IMR-90 (cell line): ENCODE results near the gene SLC35E2B. TPM values are rescaled to one million over a fixed set of nuclear protein-coding genes. Genes with fewer than 3 reads are reported as not detected.

ENCODE experiments used
- ATAC-seq: fragments of 200-7000 bp; cut with Tn5 transposase; 2 replicates; pipeline ENCODE4 v1.9.1; 2020; ENCODE audit warnings: low read depth, mild to moderate bottlenecking, moderate library complexity
- BruUV-seq: library from RNA; stranded (reverse); fragments of 400-500 nt; replicated peaks from 2 replicates; lab custom pipeline; 2021; lab: Mats Ljungman, UMichigan
- CTCF ChIA-PET: fragments of 300-600 bp; formaldehyde crosslinking; extraction: SDS; loops from one replicate; lab custom pipeline; 2021; ENCODE audit warnings: antibody characterized with exemption; lab: Yijun Ruan, JAX
- POLR2A ChIA-PET: fragments of 300-600 bp; sonication (Branson Sonifier 250); formaldehyde crosslinking; loops from one replicate; lab custom pipeline; 2022; ENCODE audit warnings: antibody characterized with exemption; ENCODE audit not compliant: unreplicated experiment; lab: Charles Lee
- DNase-seq: peaks from one replicate; pipeline ENCODE4 v3.0.0; 2013
- H2AFZ ChIP-seq: replicated peaks from 2 replicates; pipeline ENCODE3; 2013; ENCODE audit warnings: low read length, mild to moderate bottlenecking; ENCODE audit not compliant: poor library complexity
- H2AK5ac ChIP-seq: 2 replicates; pipeline ENCODE4 v1.6.1; 2013; ENCODE audit warnings: low read depth, low read length, inconsistent platforms
- H2AK9ac ChIP-seq: replicated peaks from 2 replicates; pipeline ENCODE3; 2013; ENCODE audit warnings: mild to moderate bottlenecking, low read depth, low read length, moderate library complexity; ENCODE audit not compliant: poor library complexity
- H2BK120ac ChIP-seq: 2 replicates; pipeline ENCODE4 v1.6.1; 2013; ENCODE audit warnings: low read depth, low read length, inconsistent platforms
- H2BK15ac ChIP-seq: 3 replicates; pipeline ENCODE4 v1.6.1; 2013; ENCODE audit warnings: low read depth, low read length, inconsistent platforms
- H2BK20ac ChIP-seq: 2 replicates; pipeline ENCODE4 v1.6.1; 2013; ENCODE audit warnings: low read depth, mild to moderate bottlenecking, inconsistent platforms, low read length, moderate library complexity
- H2BK5ac ChIP-seq: 2 replicates; pipeline ENCODE4 v1.6.1; 2013; ENCODE audit warnings: mild to moderate bottlenecking, low read depth, low read length, inconsistent platforms; ENCODE audit not compliant: poor library complexity, severe bottlenecking
- H3K14ac ChIP-seq: replicated peaks from 2 replicates; pipeline ENCODE4 v1.6.1; 2013; ENCODE audit warnings: low read depth, low read length, inconsistent platforms
- H3K18ac ChIP-seq: 2 replicates; pipeline ENCODE4 v1.6.1; 2013; ENCODE audit warnings: low read depth, low read length, control low read depth
- H3K23ac ChIP-seq: 2 replicates; pipeline ENCODE4 v1.6.1; 2013; ENCODE audit warnings: low read depth, low read length, inconsistent platforms
- H3K27ac ChIP-seq: 2 replicates; pipeline ENCODE4 v1.5.1; 2013; ENCODE audit warnings: mild to moderate bottlenecking, control low read depth, low read length; ENCODE audit not compliant: insufficient read depth
- H3K27me3 ChIP-seq: 2 replicates; pipeline ENCODE4 v1.6.1; 2013; ENCODE audit warnings: low read length; ENCODE audit not compliant: control insufficient read depth, insufficient read depth
- H3K36me3 ChIP-seq: 2 replicates; pipeline ENCODE4 v1.6.1; 2013; ENCODE audit warnings: low read length, mixed read lengths; ENCODE audit not compliant: control insufficient read depth, insufficient read depth
- H3K4ac ChIP-seq: 2 replicates; pipeline ENCODE4 v1.6.1; 2013; ENCODE audit warnings: low read depth, low read length, inconsistent platforms
- H3K4me1 ChIP-seq: 2 replicates; pipeline ENCODE4 v1.6.1; 2013; ENCODE audit warnings: low read length, mixed read lengths; ENCODE audit not compliant: control insufficient read depth, insufficient read depth
- H3K4me2 ChIP-seq: 2 replicates; pipeline ENCODE4 v1.6.1; 2013; ENCODE audit warnings: low read depth, mild to moderate bottlenecking, control low read depth, low read length, moderate library complexity
- H3K4me3 ChIP-seq: 2 replicates; pipeline ENCODE4 v1.5.1; 2013; ENCODE audit warnings: low read depth, mild to moderate bottlenecking, control low read depth, low read length, moderate library complexity; ENCODE audit not compliant: insufficient read depth
- H3K56ac ChIP-seq: 2 replicates; pipeline ENCODE4 v1.6.1; 2013; ENCODE audit warnings: low read length, inconsistent platforms; ENCODE audit not compliant: insufficient read depth; ENCODE audit errors: extremely low read depth
- H3K79me1 ChIP-seq, 2 experiments: 2 replicates each; pipeline ENCODE4 v1.6.1; 2013; ENCODE audit warnings: low read length in 2 of 2, inconsistent platforms in 1 of 2, low read depth in 1 of 2
- H3K9ac ChIP-seq: 2 replicates; pipeline ENCODE4 v1.6.1; 2013; ENCODE audit warnings: low read depth, low read length, control low read depth
- H3K9me1 ChIP-seq: 2 replicates; pipeline ENCODE4 v1.6.1; 2013; ENCODE audit warnings: low read length, inconsistent platforms; ENCODE audit not compliant: insufficient read depth
- H3K9me3 ChIP-seq: 2 replicates; pipeline ENCODE4 v1.6.1; 2013; ENCODE audit warnings: low read length; ENCODE audit not compliant: control insufficient read depth, insufficient read depth
- H4K20me1 ChIP-seq: 2 replicates; pipeline ENCODE4 v1.6.1; 2013; ENCODE audit warnings: low read length, inconsistent platforms; ENCODE audit not compliant: insufficient read depth
- H4K5ac ChIP-seq: 2 replicates; pipeline ENCODE4 v1.6.1; 2013; ENCODE audit warnings: mild to moderate bottlenecking, low read depth, low read length, control low read depth
- H4K8ac ChIP-seq, 2 experiments: 2 replicates each; pipeline ENCODE4 v1.6.1; 2013; ENCODE audit warnings: low read depth in 2 of 2, low read length in 2 of 2, control low read depth in 1 of 2, inconsistent platforms in 1 of 2
- H4K91ac ChIP-seq: 2 replicates; pipeline ENCODE4 v1.6.1; 2013; ENCODE audit warnings: low read depth, low read length, inconsistent platforms; ENCODE audit not compliant: insufficient read depth
- BHLHE40 ChIP-seq: fragments of 150-350 bp; IDR thresholded peaks from 2 replicates; pipeline ENCODE4 v1.6.1; 2016; ENCODE audit warnings: mild to moderate bottlenecking, low read depth, low read length
- CEBPB ChIP-seq: IDR thresholded peaks from 2 replicates; pipeline ENCODE4 v1.6.1; 2012; ENCODE audit warnings: low read depth, low read length, improper control_type of control experiment
- CHD1 ChIP-seq: IDR thresholded peaks from 2 replicates; pipeline ENCODE4 v1.6.1; 2012; ENCODE audit warnings: low read depth, low read length, improper control_type of control experiment
- ELK1 ChIP-seq: fragments of 150-350 bp; IDR thresholded peaks from 2 replicates; pipeline ENCODE4 v1.6.1; 2016; ENCODE audit warnings: low read depth, mild to moderate bottlenecking, low read length, moderate library complexity, borderline replicate concordance
- FOS ChIP-seq: fragments of 150-350 bp; IDR thresholded peaks from 2 replicates; pipeline ENCODE4 v1.6.1; 2016; ENCODE audit warnings: low read depth, low read length
- MAFK ChIP-seq: IDR thresholded peaks from 2 replicates; pipeline ENCODE4 v1.6.1; 2012; ENCODE audit warnings: low read depth, low read length, improper control_type of control experiment
- MAZ ChIP-seq: IDR thresholded peaks from 2 replicates; pipeline ENCODE4 v1.6.1; 2012; ENCODE audit warnings: low read depth, mild to moderate bottlenecking, low read length, improper control_type of control experiment, moderate library complexity, borderline replicate concordance
- MXI1 ChIP-seq: IDR thresholded peaks from 2 replicates; pipeline ENCODE4 v1.6.1; 2012; ENCODE audit warnings: low read depth, mild to moderate bottlenecking, low read length, moderate library complexity, borderline replicate concordance
- NFE2L2 ChIP-seq: fragments of 150-350 bp; IDR thresholded peaks from 2 replicates; pipeline ENCODE4 v1.6.1; 2016; ENCODE audit warnings: low read depth, mild to moderate bottlenecking, low read length
- POLR2A ChIP-seq: IDR thresholded peaks from 2 replicates; pipeline ENCODE4 v1.6.1; 2012; ENCODE audit warnings: mild to moderate bottlenecking, low read depth, low read length
- RAD21 ChIP-seq: IDR thresholded peaks from 2 replicates; pipeline ENCODE4 v1.6.1; 2012; ENCODE audit warnings: low read length, improper control_type of control experiment
- RCOR1 ChIP-seq: IDR thresholded peaks from 2 replicates; pipeline ENCODE4 v1.6.1; 2012; ENCODE audit warnings: mild to moderate bottlenecking, low read length, improper control_type of control experiment; ENCODE audit not compliant: insufficient replicate concordance
- RFX5 ChIP-seq: IDR thresholded peaks from 2 replicates; pipeline ENCODE4 v1.8.0; 2012; ENCODE audit warnings: low read depth, mild to moderate bottlenecking, low read length, moderate library complexity
- SMC3 ChIP-seq: fragments of 150-350 bp; IDR thresholded peaks from 2 replicates; pipeline ENCODE4 v1.6.1; 2016; ENCODE audit warnings: low read depth, mild to moderate bottlenecking, antibody characterized with exemption, low read length, moderate library complexity
- USF2 ChIP-seq: fragments of 150-350 bp; IDR thresholded peaks from 2 replicates; pipeline ENCODE4 v1.6.1; 2017; ENCODE audit warnings: mild to moderate bottlenecking, antibody characterized with exemption, low read length, low read depth
- WGBS, 2 experiments: methylation state at CpG; one replicate each; pipeline versions ENCODE4 v1.1.5 to v1.1.7; 2013; ENCODE audit warnings: missing lambda C conversion rate in 2 of 2; ENCODE audit not compliant: insufficient read length in 1 of 2; ENCODE audit errors: extremely low coverage in 2 of 2; 5-methylcytosine and 5-hydroxymethylcytosine counted together
- dilution Hi-C: fragments of 300-500 bp; cut with HindIII; formaldehyde crosslinking; loops from one replicate; pipeline ENCODE4 v1.14.3; 2018; ENCODE audit warnings: low sequenced_read_pairs; ENCODE audit not compliant: unreplicated experiment
- in situ Hi-C: fragments of 300-500 bp; cut with MboI; formaldehyde crosslinking; loops from 3 replicates; pipeline ENCODE4 v1.14.3; 2019; ENCODE audit warnings: low sequenced_read_pairs, inconsistent platforms, mixed read lengths
- intact Hi-C: fragments of 100-400 bp; cut with micrococcal nuclease; formaldehyde crosslinking; loops from 2 replicates; pipeline ENCODE4 v1.10.0; 2022
- polyA plus RNA-seq, 3 experiments: library from polyadenylated mRNA; depleted of rRNA; stranded (reverse); fragments of >200 nt; gene quantifications; 2 replicates each; pipeline ENCODE4 v1.2.3, GENCODE V29; 2012; ENCODE audit warnings: low replicate concordance in 1 of 3
- total RNA-seq: library from RNA; depleted of rRNA; stranded (reverse); fragments of >200 nt; gene quantifications from 2 replicates; pipeline ENCODE4 v1.2.3, GENCODE V29; 2012
- TF ChIP-seq, protein P1 (sequence below): conservative IDR thresholded peaks from 2 replicates; pipeline ENCODE4 v1.5.1; 2012; ENCODE audit warnings: mild to moderate bottlenecking, low read depth, low read length, improper control_type of control experiment

The SLC35E2B gene
- total and polyA plus RNA-seq, 2 of the 4 experiments (the other 2 are of a cell fraction), result 14.9 to 30.2 TPM

DNA sequence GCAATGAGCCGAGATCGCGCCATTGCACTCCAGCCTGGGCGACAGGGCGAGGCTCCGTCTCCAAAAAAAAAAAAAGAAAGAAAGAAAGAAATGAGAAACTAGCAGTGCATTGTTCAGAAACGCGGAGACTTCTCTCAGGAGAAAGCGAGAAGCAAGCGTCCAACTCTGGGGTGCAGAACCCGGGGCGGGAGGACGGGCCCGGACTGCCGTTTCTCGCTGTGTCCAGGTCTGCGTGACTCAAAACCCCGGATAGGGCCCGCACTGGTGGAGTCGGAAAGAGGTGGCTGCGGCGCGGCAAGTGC, 77.7 kb downstream of the SLC35E2B start:
- Histone ChIP-seq H3K9me3 (no peaks in the 10 kb centered on the region), H3K14ac (0 out of 2 replicates have a peak overlapping the region, but pooled peaks have one; percentile 8), H2BK120ac (no peak overlapping the region), H2AK9ac (peak overlapping the region; percentile 88), H3K9me1 (peaks cover 11% of the 10 kb centered on the region; the same call in 1 of the 2 replicates), H3K4me2 (peak overlapping the region; percentile 79), H3K4ac (no peak overlapping the region), H3K79me1 (peaks cover 19 to 48% of the 10 kb centered on the region in 2 experiments; a peak in 3 of 4 replicates), H4K20me1 (peaks cover 36% of the 10 kb centered on the region), H2AFZ (peak overlapping the region; percentile 90), H2BK15ac (no peak overlapping the region), H3K56ac (no peak overlapping the region), H3K27ac (peak overlapping the region; percentile 33; the same call in 1 of the 2 replicates), H3K23ac (no peak overlapping the region), H3K18ac (no peak overlapping the region), H3K9ac (peak overlapping the region; percentile 54), H3K4me3 (peak overlapping the region; percentile 71), H4K8ac (no peak overlapping the region; a peak in 1 of 4 replicates), H2BK20ac (no peak overlapping the region), H3K27me3 (no peaks in the 10 kb centered on the region), H4K91ac (no peak overlapping the region), H3K36me3 (peaks cover 10% of the 10 kb centered on the region; the same call in 1 of the 2 replicates), H2BK5ac (no peak overlapping the region), H3K4me1 (peaks cover 7% of the 10 kb centered on the region), H4K5ac (no peak overlapping the region), H2AK5ac (0 out of 2 replicates have a peak overlapping the region, but pooled peaks have one; percentile 20)
- ChIA-PET CTCF (no interaction called here), POLR2A (interaction anchor here (0.6 kb wide), 1 partner anchor 26 kb away, joined by 3 read pairs; no protein-coding TSS in a partner anchor)
- ATAC-seq (no peak), DNase-seq (no peak)
- in situ Hi-C loops (no loop called here), intact Hi-C loops (loop anchor here (2.0 kb wide), 1 partner anchor 44 kb away; the partner anchor contains the start of gene CDK11B), dilution Hi-C loops (no loop called here)
- no TSS peak for BruUV-seq
- WGBS, 2 experiments, result 0% methylated on average over 14 of the region's 23 CpGs; no CpG with 5 or more reads in 1 of the 2 experiments
- no peak for TF ChIP-seq USF2
- no peak for TF ChIP-seq MXI1
- no peak for TF ChIP-seq BHLHE40
- no peak for TF ChIP-seq ELK1
- TF ChIP-seq SMC3, result no peak
- TF ChIP-seq POLR2A, result no peak
- no peak for TF ChIP-seq RAD21
- no peak for TF ChIP-seq RFX5
- no peak for TF ChIP-seq FOS
- no peak for TF ChIP-seq NFE2L2
- no peak for TF ChIP-seq CEBPB
- no peak for TF ChIP-seq CHD1
- TF ChIP-seq MAFK, result no peak
- TF ChIP-seq MAZ, result no peak
- TF ChIP-seq, protein P1, sequence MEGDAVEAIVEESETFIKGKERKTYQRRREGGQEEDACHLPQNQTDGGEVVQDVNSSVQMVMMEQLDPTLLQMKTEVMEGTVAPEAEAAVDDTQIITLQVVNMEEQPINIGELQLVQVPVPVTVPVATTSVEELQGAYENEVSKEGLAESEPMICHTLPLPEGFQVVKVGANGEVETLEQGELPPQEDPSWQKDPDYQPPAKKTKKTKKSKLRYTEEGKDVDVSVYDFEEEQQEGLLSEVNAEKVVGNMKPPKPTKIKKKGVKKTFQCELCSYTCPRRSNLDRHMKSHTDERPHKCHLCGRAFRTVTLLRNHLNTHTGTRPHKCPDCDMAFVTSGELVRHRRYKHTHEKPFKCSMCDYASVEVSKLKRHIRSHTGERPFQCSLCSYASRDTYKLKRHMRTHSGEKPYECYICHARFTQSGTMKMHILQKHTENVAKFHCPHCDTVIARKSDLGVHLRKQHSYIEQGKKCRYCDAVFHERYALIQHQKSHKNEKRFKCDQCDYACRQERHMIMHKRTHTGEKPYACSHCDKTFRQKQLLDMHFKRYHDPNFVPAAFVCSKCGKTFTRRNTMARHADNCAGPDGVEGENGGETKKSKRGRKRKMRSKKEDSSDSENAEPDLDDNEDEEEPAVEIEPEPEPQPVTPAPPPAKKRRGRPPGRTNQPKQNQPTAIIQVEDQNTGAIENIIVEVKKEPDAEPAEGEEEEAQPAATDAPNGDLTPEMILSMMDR, result no peak
- TF ChIP-seq RCOR1, result no peak
